GM18951 (cell line): ENCODE data around the gene SMC1B.
"Not testable (repeated sequence)": the region's sequence is repeated elsewhere in the genome, so short reads cannot be mapped to it uniquely, and the experiment has no call there.

Experiments
- POLR2A ChIP-seq: IDR thresholded peaks from 4 replicates; pipeline ENCODE4 v1.6.1; 2011; ENCODE audit warnings: mild to moderate bottlenecking; ENCODE audit not compliant: insufficient read length, insufficient read depth; ENCODE audit errors: extremely low read depth
- in situ Hi-C: fragments of 300-500 bp; cut with MboI; formaldehyde crosslinking; loops from one replicate; pipeline ENCODE4 v1.12.0; 2022; ENCODE audit warnings: low sequenced_read_pairs, mixed read lengths, inconsistent platforms; ENCODE audit not compliant: unreplicated experiment

SMC1B gene

GRCh38 chr22:45298934-45299505 lies 114.4 kb downstream of the SMC1B start:
- TF ChIP-seq POLR2A = no peak
- in situ Hi-C loops = no loop called here

GRCh38 chr22:45296628-45297297 lies 116.6 kb downstream of the SMC1B start:
- no peak for TF ChIP-seq POLR2A
- in situ Hi-C loops = no loop called here

GRCh38 chr22:45295492-45295891 lies 117.9 kb downstream of the SMC1B start:
- in situ Hi-C loops = no loop called here
- no peak for TF ChIP-seq POLR2A

GRCh38 chr22:45295004-45295403 lies 118.4 kb downstream of the SMC1B start:
- in situ Hi-C loops = not testable (repeated sequence)
